Adrenal gland (tissue), 5 donors: ENCODE results near the gene RNF7.

Experiments
- POLR2A ChIP-seq, 2 donors: fragments of 450-650 bp; IDR thresholded peaks; one replicate each; pipeline ENCODE4 v1.6.1; 2017; ENCODE audit warnings: antibody characterized with exemption in 2 of 2, mild to moderate bottlenecking in 2 of 2, moderate library complexity in 1 of 2
- TF ChIP-seq, protein P1 (sequence below), 6 experiments: fragments of 450-650 bp in 4 of 6; fragments of 200-600 bp in 2 of 6; sonication (generic) in 1 of 6; IDR thresholded peaks; 1 replicate in 5 of 6; 2 replicates in 1 of 6; pipeline versions ENCODE4 v1.5.1 to v1.8.0; 2016 to 2021; ENCODE audit warnings: antibody characterized with exemption in 6 of 6, mild to moderate bottlenecking in 2 of 6, moderate library complexity in 1 of 6
- donor health status: DM: no; HTN: no; CAD: no.

DNA sequence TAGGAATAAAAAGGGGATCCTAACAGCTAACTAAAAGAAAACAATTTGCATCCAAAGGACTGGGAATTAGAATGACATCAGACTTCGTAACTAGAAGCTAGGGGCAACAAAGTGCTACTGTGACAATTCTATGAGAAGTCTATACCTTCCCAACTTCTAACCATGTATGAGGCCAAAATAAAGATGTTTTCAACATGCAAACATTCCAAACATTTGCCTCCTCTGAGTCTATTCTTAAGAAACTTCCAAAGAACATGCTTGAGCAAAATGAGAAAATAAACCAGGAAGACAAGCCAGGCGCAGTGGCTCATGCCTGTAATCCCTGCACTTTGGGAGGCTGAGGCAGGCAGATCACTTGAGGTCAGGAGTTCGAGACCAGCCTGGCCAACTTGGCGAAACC, 13.1 kb upstream of the RNF7 start:
- TF ChIP-seq, protein P1, sequence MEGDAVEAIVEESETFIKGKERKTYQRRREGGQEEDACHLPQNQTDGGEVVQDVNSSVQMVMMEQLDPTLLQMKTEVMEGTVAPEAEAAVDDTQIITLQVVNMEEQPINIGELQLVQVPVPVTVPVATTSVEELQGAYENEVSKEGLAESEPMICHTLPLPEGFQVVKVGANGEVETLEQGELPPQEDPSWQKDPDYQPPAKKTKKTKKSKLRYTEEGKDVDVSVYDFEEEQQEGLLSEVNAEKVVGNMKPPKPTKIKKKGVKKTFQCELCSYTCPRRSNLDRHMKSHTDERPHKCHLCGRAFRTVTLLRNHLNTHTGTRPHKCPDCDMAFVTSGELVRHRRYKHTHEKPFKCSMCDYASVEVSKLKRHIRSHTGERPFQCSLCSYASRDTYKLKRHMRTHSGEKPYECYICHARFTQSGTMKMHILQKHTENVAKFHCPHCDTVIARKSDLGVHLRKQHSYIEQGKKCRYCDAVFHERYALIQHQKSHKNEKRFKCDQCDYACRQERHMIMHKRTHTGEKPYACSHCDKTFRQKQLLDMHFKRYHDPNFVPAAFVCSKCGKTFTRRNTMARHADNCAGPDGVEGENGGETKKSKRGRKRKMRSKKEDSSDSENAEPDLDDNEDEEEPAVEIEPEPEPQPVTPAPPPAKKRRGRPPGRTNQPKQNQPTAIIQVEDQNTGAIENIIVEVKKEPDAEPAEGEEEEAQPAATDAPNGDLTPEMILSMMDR (IDR thresholded peaks at IDR 0.05) = no peak
- no peak for TF ChIP-seq POLR2A (IDR thresholded peaks at IDR 0.05)
